K562 (cell line): ENCODE data around the gene IL10RB. TPM values are rescaled to one million over a fixed set of nuclear protein-coding genes. Genes with fewer than 3 reads are reported as not detected.

ENCODE experiments used
- CEBPB ChIP-seq: fragments of 450-650 bp; IDR thresholded peaks from 2 replicates; pipeline ENCODE4 v1.6.1; 2016; ENCODE audit warnings: missing genetic modification characterization, missing compliant biosample characterization
- ETS2 ChIP-seq: IDR thresholded peaks from 2 replicates; pipeline ENCODE4 v1.6.1; 2016; ENCODE audit warnings: borderline replicate concordance, missing genetic modification characterization, mild to moderate bottlenecking, moderate library complexity, missing compliant biosample characterization; ENCODE audit not compliant: poor library complexity, severe bottlenecking
- PHTF2 ChIP-seq: fragments of 250-450 bp; sonication (Bioruptor Pico); IDR thresholded peaks from 2 replicates; pipeline ENCODE4 v1.5.0; 2021; ENCODE audit warnings: mild to moderate bottlenecking
- POLR2H ChIP-seq: IDR thresholded peaks from 2 replicates; pipeline ENCODE4 v1.6.1; 2016; ENCODE audit warnings: missing genetic modification characterization, low read depth, mild to moderate bottlenecking, control low read depth, missing compliant biosample characterization, moderate library complexity
- RNF219 ChIP-seq: fragments of 250-450 bp; sonication (Bioruptor Pico); IDR thresholded peaks from 2 replicates; pipeline ENCODE4 v1.5.0; 2022; ENCODE audit warnings: mild to moderate bottlenecking
- STAT5A ChIP-seq: IDR thresholded peaks from 2 replicates; pipeline ENCODE4 v1.6.1; 2012; ENCODE audit warnings: low read length, inconsistent platforms, borderline replicate concordance
- TCF3 ChIP-seq: sonication (generic); formaldehyde crosslinking; IDR thresholded peaks from 2 replicates; pipeline ENCODE4 v1.4.0; 2020; ENCODE audit warnings: mild to moderate bottlenecking, missing genetic modification reagents
- TRIM25 ChIP-seq: fragments of 450-650 bp; IDR thresholded peaks from 2 replicates; pipeline ENCODE4 v1.7.0; 2016; ENCODE audit warnings: borderline replicate concordance
- ZC3H4 ChIP-seq: sonication (generic); formaldehyde crosslinking; IDR thresholded peaks from 2 replicates; pipeline ENCODE4 v1.9.0; 2021; ENCODE audit warnings: missing genetic modification reagents, borderline replicate concordance
- ZNF263 ChIP-seq: sonication (generic); formaldehyde crosslinking; IDR thresholded peaks from 2 replicates; pipeline ENCODE4 v1.8.0; 2022; ENCODE audit warnings: mild to moderate bottlenecking, missing genetic modification reagents, borderline replicate concordance
- ZNF561 ChIP-seq: fragments of 450-650 bp; formaldehyde crosslinking; conservative IDR thresholded peaks from 2 replicates; pipeline ENCODE4 v1.4.0; 2020; ENCODE audit warnings: mild to moderate bottlenecking, moderate library complexity
- ZNF77 ChIP-seq: fragments of 250-450 bp; sonication (Bioruptor Pico); IDR thresholded peaks from 2 replicates; pipeline ENCODE4 v1.5.0; 2020
- polyA plus RNA-seq, 8 experiments: library from polyadenylated mRNA; depleted of rRNA in 4 of 8; stranded (reverse) in 5 of 8; unstranded in 3 of 8; fragments of >200 nt; fragmentation: Nextera tagmentation in 2 of 8; fragmentation: Illumina TruSeq in 1 of 8; extraction: Ambion mirVana in 2 of 8; extraction: Trizol in 1 of 8; gene quantifications; 2 replicates each; pipeline versions ENCODE4 v1.2.1 to v1.2.3, GENCODE V29; 2011 to 2014; ENCODE audit warnings: inconsistent platforms in 1 of 8, missing spikeins in 1 of 8
- total RNA-seq, 7 experiments: library from RNA; depleted of rRNA in 6 of 7; stranded (reverse); fragments of >200 nt in 6 of 7; fragmentation: Illumina TruSeq in 2 of 7; extraction: Trizol in 2 of 7; gene quantifications; 2 replicates each; pipeline versions ENCODE4 v1.2.1 to v1.2.3, GENCODE V29; 2011 to 2021; ENCODE audit warnings: low replicate concordance in 1 of 7
- TF ChIP-seq, protein P1 (sequence below): fragments of 250-450 bp; sonication (Bioruptor Pico); IDR thresholded peaks from 2 replicates; pipeline ENCODE4 v1.8.0; 2021; ENCODE audit warnings: moderate library complexity, mild to moderate bottlenecking, inconsistent platforms
- TF ChIP-seq, protein P2 (sequence below), 3 experiments: IDR thresholded peaks in 2 of 3; conservative IDR thresholded peaks in 1 of 3; 2 replicates each; pipeline ENCODE4 v1.5.1; 2011 to 2012; ENCODE audit warnings: low read length in 3 of 3, mild to moderate bottlenecking in 3 of 3, control low read depth in 2 of 3, improper control_type of control experiment in 1 of 3, inconsistent platforms in 1 of 3, low read depth in 1 of 3, mixed read lengths in 1 of 3, moderate library complexity in 1 of 3; ENCODE audit not compliant: insufficient read depth in 2 of 3
- TF ChIP-seq, protein P3 (sequence below): fragments of 450-650 bp; formaldehyde crosslinking; IDR thresholded peaks from 2 replicates; pipeline ENCODE4 v1.4.0; 2020; ENCODE audit warnings: mild to moderate bottlenecking, moderate library complexity
- TF ChIP-seq, protein P4 (sequence below): fragments of 250-450 bp; sonication (Bioruptor Pico); IDR thresholded peaks from 2 replicates; pipeline ENCODE4 v1.9.0; 2021; ENCODE audit warnings: mild to moderate bottlenecking

The IL10RB gene
- total and polyA plus RNA-seq, 9 of the 15 experiments (the other 6 are each of a cell fraction or from before 2014, with no cell fraction given), result 10.9 to 33.8 (median 23.0) TPM

DNA sequence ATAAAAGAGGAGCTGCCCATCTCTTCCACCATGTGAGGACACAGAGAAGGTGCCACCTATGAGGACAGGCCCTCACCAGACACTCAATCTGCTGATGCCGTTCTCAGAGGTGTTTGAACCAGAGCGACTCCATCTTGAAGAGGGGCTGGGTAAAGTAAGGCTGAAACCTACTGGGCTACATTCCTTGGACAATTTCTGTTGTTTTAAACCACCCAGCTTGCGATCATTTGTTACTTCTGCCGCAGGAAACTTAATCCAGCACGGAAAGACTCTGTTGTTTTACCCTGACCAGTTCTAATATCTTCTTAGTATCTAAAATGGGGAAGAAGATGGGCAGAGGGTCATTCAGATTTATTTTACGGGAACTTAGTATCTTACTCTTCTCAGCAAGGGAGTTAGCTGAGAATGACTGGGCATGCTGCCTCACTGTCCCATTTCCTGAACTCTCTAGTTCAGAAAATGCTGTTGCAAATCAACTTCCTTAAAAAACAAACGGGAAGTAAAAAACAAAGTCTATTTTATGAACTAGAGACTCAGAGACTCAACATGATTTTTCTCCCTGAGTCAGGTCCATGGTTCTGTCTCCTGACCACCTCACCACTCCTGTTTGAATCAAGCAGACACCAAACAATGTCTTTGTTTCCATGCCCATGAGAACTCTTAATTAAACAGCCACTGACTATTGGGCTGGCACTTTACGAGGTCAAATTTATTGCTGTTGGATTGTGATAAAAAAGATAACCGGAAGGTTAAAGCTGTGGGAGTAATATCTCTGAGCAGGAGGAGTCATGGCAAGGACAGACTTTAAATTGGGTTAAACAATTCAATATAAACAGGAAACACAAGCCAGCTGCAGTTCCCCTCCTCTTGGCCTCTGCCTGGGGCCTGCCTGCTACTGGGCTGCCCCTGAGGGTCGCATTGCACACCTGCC lies 34.8 kb downstream of the IL10RB start (continued):
- no peak for TF ChIP-seq ETS2 (tag)
- TF ChIP-seq ZNF263 (CRISPR knock-in tag), result no peak
- TF ChIP-seq RNF219 (CRISPR knock-in tag), result peak; percentile 86; the same call in 1 of the 2 replicates
- TF ChIP-seq, protein P1, sequence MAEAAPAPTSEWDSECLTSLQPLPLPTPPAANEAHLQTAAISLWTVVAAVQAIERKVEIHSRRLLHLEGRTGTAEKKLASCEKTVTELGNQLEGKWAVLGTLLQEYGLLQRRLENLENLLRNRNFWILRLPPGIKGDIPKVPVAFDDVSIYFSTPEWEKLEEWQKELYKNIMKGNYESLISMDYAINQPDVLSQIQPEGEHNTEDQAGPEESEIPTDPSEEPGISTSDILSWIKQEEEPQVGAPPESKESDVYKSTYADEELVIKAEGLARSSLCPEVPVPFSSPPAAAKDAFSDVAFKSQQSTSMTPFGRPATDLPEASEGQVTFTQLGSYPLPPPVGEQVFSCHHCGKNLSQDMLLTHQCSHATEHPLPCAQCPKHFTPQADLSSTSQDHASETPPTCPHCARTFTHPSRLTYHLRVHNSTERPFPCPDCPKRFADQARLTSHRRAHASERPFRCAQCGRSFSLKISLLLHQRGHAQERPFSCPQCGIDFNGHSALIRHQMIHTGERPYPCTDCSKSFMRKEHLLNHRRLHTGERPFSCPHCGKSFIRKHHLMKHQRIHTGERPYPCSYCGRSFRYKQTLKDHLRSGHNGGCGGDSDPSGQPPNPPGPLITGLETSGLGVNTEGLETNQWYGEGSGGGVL (CRISPR knock-in tag), result no peak
- TF ChIP-seq ZNF561, result peak; percentile 78; the same call in 1 of the 2 replicates
- TF ChIP-seq STAT5A, result no peak
- TF ChIP-seq, protein P2, sequence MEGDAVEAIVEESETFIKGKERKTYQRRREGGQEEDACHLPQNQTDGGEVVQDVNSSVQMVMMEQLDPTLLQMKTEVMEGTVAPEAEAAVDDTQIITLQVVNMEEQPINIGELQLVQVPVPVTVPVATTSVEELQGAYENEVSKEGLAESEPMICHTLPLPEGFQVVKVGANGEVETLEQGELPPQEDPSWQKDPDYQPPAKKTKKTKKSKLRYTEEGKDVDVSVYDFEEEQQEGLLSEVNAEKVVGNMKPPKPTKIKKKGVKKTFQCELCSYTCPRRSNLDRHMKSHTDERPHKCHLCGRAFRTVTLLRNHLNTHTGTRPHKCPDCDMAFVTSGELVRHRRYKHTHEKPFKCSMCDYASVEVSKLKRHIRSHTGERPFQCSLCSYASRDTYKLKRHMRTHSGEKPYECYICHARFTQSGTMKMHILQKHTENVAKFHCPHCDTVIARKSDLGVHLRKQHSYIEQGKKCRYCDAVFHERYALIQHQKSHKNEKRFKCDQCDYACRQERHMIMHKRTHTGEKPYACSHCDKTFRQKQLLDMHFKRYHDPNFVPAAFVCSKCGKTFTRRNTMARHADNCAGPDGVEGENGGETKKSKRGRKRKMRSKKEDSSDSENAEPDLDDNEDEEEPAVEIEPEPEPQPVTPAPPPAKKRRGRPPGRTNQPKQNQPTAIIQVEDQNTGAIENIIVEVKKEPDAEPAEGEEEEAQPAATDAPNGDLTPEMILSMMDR (IDR thresholded peaks at IDR 0.05 in 2 of 3, conservative IDR thresholded peaks at IDR 0.05 in 1 of 3; ENCODE audit: insufficient read depth in 2 of 3, low read depth in 1 of 3, low read length in 3 of 3), result no peak
- TF ChIP-seq PHTF2 (CRISPR knock-in tag), result 0 out of 2 replicates have a peak, but pooled peaks have one; percentile 74
- peak; percentile 53 for TF ChIP-seq TCF3 (CRISPR knock-in tag)
- no peak for TF ChIP-seq ZNF77 (CRISPR knock-in tag)
- TF ChIP-seq POLR2H (tag), result no peak
- TF ChIP-seq, protein P3, sequence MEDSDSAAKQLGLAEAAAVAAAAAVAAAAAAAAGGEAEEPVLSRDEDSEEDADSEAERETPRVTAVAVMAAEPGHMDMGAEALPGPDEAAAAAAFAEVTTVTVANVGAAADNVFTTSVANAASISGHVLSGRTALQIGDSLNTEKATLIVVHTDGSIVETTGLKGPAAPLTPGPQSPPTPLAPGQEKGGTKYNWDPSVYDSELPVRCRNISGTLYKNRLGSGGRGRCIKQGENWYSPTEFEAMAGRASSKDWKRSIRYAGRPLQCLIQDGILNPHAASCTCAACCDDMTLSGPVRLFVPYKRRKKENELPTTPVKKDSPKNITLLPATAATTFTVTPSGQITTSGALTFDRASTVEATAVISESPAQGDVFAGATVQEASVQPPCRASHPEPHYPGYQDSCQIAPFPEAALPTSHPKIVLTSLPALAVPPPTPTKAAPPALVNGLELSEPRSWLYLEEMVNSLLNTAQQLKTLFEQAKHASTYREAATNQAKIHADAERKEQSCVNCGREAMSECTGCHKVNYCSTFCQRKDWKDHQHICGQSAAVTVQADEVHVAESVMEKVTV (CRISPR knock-in tag), result peak; percentile 18; the same call in 1 of the 2 replicates
- TF ChIP-seq, protein P4, sequence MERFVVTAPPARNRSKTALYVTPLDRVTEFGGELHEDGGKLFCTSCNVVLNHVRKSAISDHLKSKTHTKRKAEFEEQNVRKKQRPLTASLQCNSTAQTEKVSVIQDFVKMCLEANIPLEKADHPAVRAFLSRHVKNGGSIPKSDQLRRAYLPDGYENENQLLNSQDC, result no peak
- no peak for TF ChIP-seq CEBPB (tag)
- no peak for TF ChIP-seq TRIM25
- TF ChIP-seq ZC3H4 (CRISPR knock-in tag), result no peak
